DND-41 (cell line): Measurements from ENCODE around the gene LYZL2.
"Not testable (repeated sequence)": the region's sequence is repeated elsewhere in the genome, so short reads cannot be mapped to it uniquely, and the experiment has no call there.

Experiments used
- ATAC-seq: fragments of 200-7000 bp; cut with Tn5 transposase; 3 replicates; pipeline ENCODE4 v1.9.1; 2021; ENCODE audit warnings: low read depth; ENCODE audit not compliant: insufficient read depth
- DNase-seq: peaks from one replicate; pipeline ENCODE4 v3.0.0-alpha.2; 2020
- H2AFZ ChIP-seq: 2 replicates; pipeline ENCODE4 v1.6.0; 2012; ENCODE audit warnings: low read depth, low read length
- H3K27ac ChIP-seq: 2 replicates; pipeline ENCODE4 v1.5.1; 2012; ENCODE audit warnings: low read length, inconsistent platforms
- H3K27me3 ChIP-seq: fragments of 200-600 bp; sonication (generic); 2 replicates; pipeline ENCODE4 v1.6.0; 2012; ENCODE audit warnings: low read length, mild to moderate bottlenecking, inconsistent platforms; ENCODE audit not compliant: insufficient read depth, poor library complexity
- H3K36me3 ChIP-seq: 2 replicates; pipeline ENCODE4 v1.5.1; 2012; ENCODE audit warnings: low read length, inconsistent platforms; ENCODE audit not compliant: insufficient read depth
- H3K4me1 ChIP-seq: 2 replicates; pipeline ENCODE4 v1.5.1; 2012; ENCODE audit warnings: mild to moderate bottlenecking, low read length; ENCODE audit not compliant: insufficient read depth
- H3K4me2 ChIP-seq: 2 replicates; pipeline ENCODE4 v1.6.0; 2012; ENCODE audit warnings: mild to moderate bottlenecking, moderate library complexity, low read length, inconsistent platforms; ENCODE audit not compliant: insufficient read depth
- H3K4me3 ChIP-seq, 2 experiments: fragments of 200-600 bp in 1 of 2; shearing (Covaris generic) in 1 of 2; 2 replicates each; pipeline ENCODE4 v1.5.1; 2012 to 2016; ENCODE audit warnings: inconsistent platforms in 2 of 2, low read length in 2 of 2, mild to moderate bottlenecking in 2 of 2, low read depth in 1 of 2, moderate library complexity in 1 of 2
- H3K79me2 ChIP-seq: 2 replicates; pipeline ENCODE4 v1.6.0; 2012; ENCODE audit warnings: low read length, inconsistent platforms; ENCODE audit not compliant: insufficient read depth
- H3K9ac ChIP-seq: 2 replicates; pipeline ENCODE4 v1.6.0; 2012; ENCODE audit warnings: low read depth, mild to moderate bottlenecking, inconsistent platforms, low read length, moderate library complexity
- H3K9me3 ChIP-seq: 2 replicates; pipeline ENCODE4 v1.5.1; 2012; ENCODE audit warnings: low read length, moderate library complexity, mild to moderate bottlenecking, inconsistent platforms; ENCODE audit not compliant: insufficient read depth, severe bottlenecking
- H4K20me1 ChIP-seq: 2 replicates; pipeline ENCODE4 v1.6.0; 2012; ENCODE audit warnings: low read length; ENCODE audit not compliant: insufficient read depth
- CTCF ChIP-seq: IDR thresholded peaks from 2 replicates; pipeline ENCODE4 v1.5.1; 2012; ENCODE audit warnings: borderline replicate concordance, low read length, moderate library complexity, mild to moderate bottlenecking; ENCODE audit not compliant: poor library complexity, severe bottlenecking; ENCODE audit errors: extremely low read depth
- EZH2 ChIP-seq: IDR thresholded peaks from 3 replicates; pipeline ENCODE4 v1.6.1; 2012; ENCODE audit warnings: borderline replicate concordance, low read depth, mild to moderate bottlenecking, moderate library complexity, low read length, inconsistent platforms; ENCODE audit not compliant: severe bottlenecking

The LYZL2 gene

GRCh38 chr10:30630571-30630970, 1.0 kb upstream of the LYZL2 start:
- no peak for TF ChIP-seq CTCF
- TF ChIP-seq EZH2 = no peak
- Histone ChIP-seq H3K9ac (no peak overlapping the region), H3K4me2 (no peak overlapping the region), H3K4me1 (no peaks in the 10 kb centered on the region), H3K4me3 (no peak overlapping the region), H3K36me3 (no peaks in the 10 kb centered on the region), H3K79me2 (no peaks in the 10 kb centered on the region), H3K27ac (no peak overlapping the region), H3K27me3 (peaks cover 8% of the 10 kb centered on the region), H2AFZ (no peak overlapping the region), H4K20me1 (no peaks in the 10 kb centered on the region), H3K9me3 (no peaks in the 10 kb centered on the region)
- DNase-seq (no peak), ATAC-seq (no peak)

- not testable (repeated sequence) for H3K27ac ChIP-seq, H4K20me1 ChIP-seq, DNase-seq, H3K4me3 ChIP-seq, ATAC-seq, H3K36me3 ChIP-seq, H2AFZ ChIP-seq, H3K79me2 ChIP-seq, H3K9ac ChIP-seq, H3K4me1 ChIP-seq, H3K4me2 ChIP-seq, H3K9me3 ChIP-seq
- peaks cover 14% of the 10 kb centered on the region for H3K27me3 ChIP-seq
Observed at GRCh38 chr10:30628576-30628975, 977 bp downstream of the LYZL2 start.

GRCh38 chr10:30626837-30627236, 2.7 kb downstream of the LYZL2 start:
- ATAC-seq, H3K4me1 ChIP-seq, H2AFZ ChIP-seq, H3K36me3 ChIP-seq, H4K20me1 ChIP-seq, H3K9me3 ChIP-seq, DNase-seq, H3K27ac ChIP-seq, H3K4me3 ChIP-seq, H3K79me2 ChIP-seq, H3K4me2 ChIP-seq, H3K9ac ChIP-seq: not testable (repeated sequence)
- peaks cover 14% of the 10 kb centered on the region for H3K27me3 ChIP-seq

- H3K4me3 ChIP-seq, H3K79me2 ChIP-seq, H3K4me1 ChIP-seq, H3K9ac ChIP-seq, H4K20me1 ChIP-seq, H2AFZ ChIP-seq, ATAC-seq, DNase-seq, H3K36me3 ChIP-seq, H3K4me2 ChIP-seq, H3K27ac ChIP-seq, H3K9me3 ChIP-seq: not testable (repeated sequence)
- H3K27me3 ChIP-seq = peaks cover 15% of the 10 kb centered on the region
Observed at GRCh38 chr10:30626196-30626595, 3.4 kb downstream of the LYZL2 start.

- TF ChIP-seq CTCF (no peak), EZH2 (no peak)
- no peaks in the 10 kb centered on the region for H4K20me1 ChIP-seq
- no peaks in the 10 kb centered on the region for H3K4me1 ChIP-seq
- H3K9me3 ChIP-seq = no peaks in the 10 kb centered on the region
- no peak for ATAC-seq
- H3K4me3 ChIP-seq = no peak overlapping the region
- no peak overlapping the region for H3K27ac ChIP-seq
- H2AFZ ChIP-seq = no peak overlapping the region
- H3K36me3 ChIP-seq = no peaks in the 10 kb centered on the region
- H3K27me3 ChIP-seq = peaks cover 13% of the 10 kb centered on the region
- H3K79me2 ChIP-seq = no peaks in the 10 kb centered on the region
- no peak overlapping the region for H3K4me2 ChIP-seq
- no peak for DNase-seq
- no peak overlapping the region for H3K9ac ChIP-seq
Observed at GRCh38 chr10:30625080-30625479, 4.5 kb downstream of the LYZL2 start.
